Testis (tissue), 3 donors: ENCODE data around the gene FUCA2. TPM values are rescaled to one million over a fixed set of nuclear protein-coding genes. Genes with fewer than 3 reads are reported as not detected.

Source experiments
- DNase-seq: peaks from one replicate; pipeline ENCODE4 v3.0.0-alpha.2; 2019
- H3K27ac ChIP-seq, 2 donors: fragments of 200-600 bp; sonication (generic); one replicate each; pipeline ENCODE4 v1.5.1; 2019
- H3K27me3 ChIP-seq: fragments of 200-600 bp; sonication (generic); one replicate; pipeline ENCODE4 v1.5.1; 2019
- H3K36me3 ChIP-seq: fragments of 200-600 bp; sonication (generic); one replicate; pipeline ENCODE4 v1.5.1; 2017; ENCODE audit warnings: low read depth; ENCODE audit errors: missing control alignments
- H3K4me1 ChIP-seq: fragments of 200-600 bp; sonication (generic); one replicate; pipeline ENCODE4 v1.5.1; 2019
- H3K4me3 ChIP-seq, 2 donors: fragments of 200-600 bp; sonication (generic); one replicate each; pipeline ENCODE4 v1.5.1; 2017 to 2019
- H3K9me3 ChIP-seq: fragments of 200-600 bp; sonication (generic); one replicate; pipeline ENCODE4 v1.5.1; 2017
- CTCF ChIP-seq, 3 experiments: fragments of 450-650 bp in 2 of 3; fragments of 200-600 bp in 1 of 3; sonication (generic) in 1 of 3; IDR thresholded peaks; one replicate each; pipeline ENCODE4 v1.5.1; 2016 to 2019; ENCODE audit warnings: antibody characterized with exemption in 3 of 3, mild to moderate bottlenecking in 2 of 3, moderate library complexity in 1 of 3
- POLR2A ChIP-seq: fragments of 450-650 bp; IDR thresholded peaks from one replicate; pipeline ENCODE4 v1.6.1; 2017; ENCODE audit warnings: antibody characterized with exemption, mild to moderate bottlenecking, moderate library complexity
- WGBS, 2 donors: methylation state at CpG; one replicate each; pipeline ENCODE4 v1.1.5; 2018; 5-methylcytosine and 5-hydroxymethylcytosine counted together
- intact Hi-C: fragments of 100-400 bp; cut with DNase I; formaldehyde crosslinking; loops from one replicate; pipeline ENCODE4 v1.15.1; 2023; ENCODE audit warnings: low total_unique reads
- polyA plus RNA-seq: library from polyadenylated mRNA; stranded (reverse); fragments of 350-450 nt; fragmentation: Illumina TruSeq; extraction: RNeasy Lipid Tissue Mini Kit (QIAGEN cat#74804); gene quantifications from one replicate; pipeline ENCODE4 v1.2.3, GENCODE V29; 2014; ENCODE audit warnings: low read depth, low replicate concordance; ENCODE audit not compliant: insufficient read depth
- total RNA-seq, 2 donors: library from RNA; depleted of rRNA; stranded (reverse); fragments of >200 nt; gene quantifications; one replicate each; pipeline ENCODE4 v1.2.3, GENCODE V29; 2016

FUCA2 gene
- total and polyA plus RNA-seq, 3 donors from 2014 or later = 20.0 to 29.4 (median 25.3) TPM

GRCh38 chr6:143457563-143458359, 53.8 kb downstream of the FUCA2 start:
- H3K27me3 ChIP-seq = no peaks in the 10 kb centered on the region
- whole genome bisulfite sequencing, 2 donors = 99 to 100% methylated on average over 2 of the region's 2 CpGs
- no peak for DNase-seq
- intact Hi-C loops = no loop called here
- no peak overlapping the region for H3K4me3 ChIP-seq
- H3K27ac ChIP-seq = no peak overlapping the region
- no peaks in the 10 kb centered on the region for H3K4me1 ChIP-seq
- no peaks in the 10 kb centered on the region for H3K9me3 ChIP-seq
- TF ChIP-seq CTCF (IDR thresholded peaks at IDR 0.05) (no peak), POLR2A (no peak)
- H3K36me3 ChIP-seq = no peaks in the 10 kb centered on the region

- intact Hi-C loops = no loop called here
- DNase-seq = no peak
These were observed 60.0 kb downstream of the FUCA2 start for GRCh38 chr6:143451531-143451930.

GRCh38 chr6:143450453-143451371, 60.8 kb downstream of the FUCA2 start, which contains the start of the genes ADAT2 and PEX3:
TSS of gene ADAT2 (minus strand) at chr6:143450695. CDS start at chr6:143450658, 37 bp downstream.
TSS of gene PEX3 (plus strand) at chr6:143450805. CDS start at chr6:143451043, 238 bp downstream.
- no peaks in the 10 kb centered on the region for H3K27me3 ChIP-seq

More at GRCh38 chr6:143451531-143451930, 60.0 kb downstream of the FUCA2 start:
- TF ChIP-seq CTCF (IDR thresholded peaks at IDR 0.05) = no peak
- no peak for TF ChIP-seq POLR2A
- WGBS, 2 donors = 30 to 37% methylated on average over 4 of the region's 4 CpGs
- Histone ChIP-seq H3K27me3 (no peaks in the 10 kb centered on the region), H3K4me3 (peak overlapping the region; percentile 60 to 71), H3K27ac (peak overlapping the region in 1 of 2 donors; percentile 56), H3K36me3 (no peaks in the 10 kb centered on the region), H3K9me3 (no peaks in the 10 kb centered on the region), H3K4me1 (peaks cover 14% of the 10 kb centered on the region)

More at GRCh38 chr6:143450453-143451371, 60.8 kb downstream of the FUCA2 start, which contains the start of the genes ADAT2 and PEX3:
- H3K4me3 ChIP-seq = peak within 1 kb of the TSS; percentile 60 to 71
- H3K9me3 ChIP-seq = no peaks in the 10 kb centered on the region
- DNase-seq = peak; percentile 94
- peak within 1 kb of the TSS; percentile 56 to 70 for H3K27ac ChIP-seq
- H3K36me3 ChIP-seq = no peaks in the 10 kb centered on the region
- intact Hi-C loops = no loop called here
- TF ChIP-seq POLR2A (no peak), CTCF (IDR thresholded peaks at IDR 0.05) (peak in 1 of 3 experiments; percentile 22)
- peaks cover 14% of the 10 kb centered on the region for H3K4me1 ChIP-seq
- WGBS, 2 donors = 1 to 3% methylated on average over 16 to 56 of the region's 56 CpGs
